A673 (cell line): Measurements from ENCODE around the gene ST6GALNAC2. TPM values are rescaled to one million over a fixed set of nuclear protein-coding genes. Genes with fewer than 3 reads are reported as not detected.

Experiments
- BruUV-seq: library from RNA; stranded (reverse); fragments of 400-500 nt; replicated peaks from 2 replicates; lab custom pipeline; 2021; lab: Mats Ljungman, UMichigan
- CTCF ChIA-PET: fragments of 300-600 bp; sonication (Branson Sonifier 250); formaldehyde crosslinking; loops from one replicate; lab custom pipeline; 2022; ENCODE audit warnings: antibody characterized with exemption; lab: Charles Lee
- POLR2A ChIA-PET: fragments of 300-600 bp; sonication (Branson Sonifier 250); formaldehyde crosslinking; loops from one replicate; lab custom pipeline; 2022; ENCODE audit warnings: antibody characterized with exemption; ENCODE audit not compliant: low non-redundant PET; lab: Charles Lee
- DNase-seq: peaks from one replicate; pipeline ENCODE4 v3.0.0-alpha.2; 2015; ENCODE audit warnings: low spot score
- H3K27ac ChIP-seq: fragments of 200-600 bp; sonication (generic); 2 replicates; pipeline ENCODE4 v1.5.1; 2016; ENCODE audit warnings: mixed run types, low read depth, mild to moderate bottlenecking, mixed read lengths, antibody characterized with exemption, low read length; ENCODE audit not compliant: poor library complexity, severe bottlenecking
- H3K27me3 ChIP-seq: fragments of 200-600 bp; sonication (generic); replicated peaks from 2 replicates; pipeline ENCODE4 v1.6.1; 2017; ENCODE audit warnings: mixed run types, low read depth, mild to moderate bottlenecking, mixed read lengths, antibody characterized with exemption, low read length; ENCODE audit not compliant: insufficient read depth, poor library complexity
- H3K36me3 ChIP-seq: fragments of 200-600 bp; sonication (generic); 2 replicates; pipeline ENCODE4 v1.6.1; 2016; ENCODE audit warnings: mixed run types, mild to moderate bottlenecking, mixed read lengths, antibody characterized with exemption, low read length; ENCODE audit not compliant: insufficient read depth, poor library complexity, severe bottlenecking
- H3K4me1 ChIP-seq: fragments of 200-600 bp; sonication (generic); 2 replicates; pipeline ENCODE4 v1.6.1; 2017; ENCODE audit warnings: mixed run types, mild to moderate bottlenecking, mixed read lengths, antibody characterized with exemption, low read length; ENCODE audit not compliant: insufficient read depth, poor library complexity, severe bottlenecking
- H3K4me3 ChIP-seq: fragments of 200-600 bp; sonication (generic); 2 replicates; pipeline ENCODE4 v1.5.1; 2016; ENCODE audit warnings: low read depth, mixed run types, mild to moderate bottlenecking, mixed read lengths, low read length; ENCODE audit not compliant: poor library complexity, severe bottlenecking
- H3K9me3 ChIP-seq: fragments of 200-600 bp; sonication (generic); 2 replicates; pipeline ENCODE4 v1.6.1; 2016; ENCODE audit warnings: mixed run types, low read depth, mild to moderate bottlenecking, mixed read lengths, antibody characterized with exemption, low read length; ENCODE audit not compliant: poor library complexity, severe bottlenecking
- EZH2 ChIP-seq: fragments of 200-600 bp; sonication (generic); IDR thresholded peaks from 2 replicates; pipeline ENCODE4 v1.6.1; 2017; ENCODE audit warnings: borderline replicate concordance, low read depth, mild to moderate bottlenecking, mixed read lengths, antibody characterized with exemption, low read length; ENCODE audit not compliant: poor library complexity, severe bottlenecking
- intact Hi-C: fragments of 100-400 bp; cut with micrococcal nuclease; formaldehyde crosslinking; loops from one replicate; pipeline ENCODE4 v1.10.0; 2022; ENCODE audit not compliant: unreplicated experiment
- total RNA-seq: library from RNA; stranded (reverse); gene quantifications from 2 replicates; pipeline ENCODE4 v1.2.3, GENCODE V29; 2021
- TF ChIP-seq, protein P1 (sequence below): fragments of 300-800, 200-600 bp; sonication (generic); conservative IDR thresholded peaks from 2 replicates; pipeline ENCODE4 v1.5.1; 2017; ENCODE audit warnings: low read depth, mild to moderate bottlenecking, antibody characterized with exemption, low read length, moderate library complexity, mixed read lengths

Gene ST6GALNAC2
- total RNA-seq, 1 experiment from 2014 or later = not detected

DNA sequence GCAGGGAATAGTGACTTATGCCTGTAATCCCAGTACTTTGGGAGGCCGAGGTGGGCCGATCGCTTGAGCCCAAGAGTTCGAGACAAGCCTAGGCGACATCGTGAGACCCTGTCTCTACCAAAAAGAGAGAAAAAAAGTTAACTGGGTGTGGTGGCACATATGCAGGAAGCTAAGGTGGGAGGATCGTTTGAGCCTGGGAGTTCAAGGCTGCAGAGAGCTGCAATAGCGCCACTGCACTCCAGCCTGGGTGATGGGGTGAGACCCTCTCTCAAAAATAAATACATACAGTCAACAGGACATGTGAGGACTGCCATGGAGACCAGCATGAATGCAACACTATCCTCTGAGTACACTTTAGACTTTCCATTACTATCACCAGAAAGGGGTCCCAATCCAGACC is 15.4 kb upstream of the ST6GALNAC2 start:
- H3K36me3 ChIP-seq = no peaks in the 10 kb centered on the region
- no peak for TF ChIP-seq EZH2
- TF ChIP-seq, protein P1, sequence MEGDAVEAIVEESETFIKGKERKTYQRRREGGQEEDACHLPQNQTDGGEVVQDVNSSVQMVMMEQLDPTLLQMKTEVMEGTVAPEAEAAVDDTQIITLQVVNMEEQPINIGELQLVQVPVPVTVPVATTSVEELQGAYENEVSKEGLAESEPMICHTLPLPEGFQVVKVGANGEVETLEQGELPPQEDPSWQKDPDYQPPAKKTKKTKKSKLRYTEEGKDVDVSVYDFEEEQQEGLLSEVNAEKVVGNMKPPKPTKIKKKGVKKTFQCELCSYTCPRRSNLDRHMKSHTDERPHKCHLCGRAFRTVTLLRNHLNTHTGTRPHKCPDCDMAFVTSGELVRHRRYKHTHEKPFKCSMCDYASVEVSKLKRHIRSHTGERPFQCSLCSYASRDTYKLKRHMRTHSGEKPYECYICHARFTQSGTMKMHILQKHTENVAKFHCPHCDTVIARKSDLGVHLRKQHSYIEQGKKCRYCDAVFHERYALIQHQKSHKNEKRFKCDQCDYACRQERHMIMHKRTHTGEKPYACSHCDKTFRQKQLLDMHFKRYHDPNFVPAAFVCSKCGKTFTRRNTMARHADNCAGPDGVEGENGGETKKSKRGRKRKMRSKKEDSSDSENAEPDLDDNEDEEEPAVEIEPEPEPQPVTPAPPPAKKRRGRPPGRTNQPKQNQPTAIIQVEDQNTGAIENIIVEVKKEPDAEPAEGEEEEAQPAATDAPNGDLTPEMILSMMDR = no peak
- CTCF ChIA-PET = no interaction called here
- H3K4me3 ChIP-seq = no peak overlapping the region
- POLR2A ChIA-PET = no interaction called here
- no peaks in the 10 kb centered on the region for H3K27me3 ChIP-seq
- intact Hi-C loops = no loop called here
- no peak for DNase-seq
- H3K27ac ChIP-seq = no peak overlapping the region
- peaks cover 5% of the 10 kb centered on the region for H3K4me1 ChIP-seq
- BruUV-seq = no TSS peak
- no peaks in the 10 kb centered on the region for H3K9me3 ChIP-seq

DNA sequence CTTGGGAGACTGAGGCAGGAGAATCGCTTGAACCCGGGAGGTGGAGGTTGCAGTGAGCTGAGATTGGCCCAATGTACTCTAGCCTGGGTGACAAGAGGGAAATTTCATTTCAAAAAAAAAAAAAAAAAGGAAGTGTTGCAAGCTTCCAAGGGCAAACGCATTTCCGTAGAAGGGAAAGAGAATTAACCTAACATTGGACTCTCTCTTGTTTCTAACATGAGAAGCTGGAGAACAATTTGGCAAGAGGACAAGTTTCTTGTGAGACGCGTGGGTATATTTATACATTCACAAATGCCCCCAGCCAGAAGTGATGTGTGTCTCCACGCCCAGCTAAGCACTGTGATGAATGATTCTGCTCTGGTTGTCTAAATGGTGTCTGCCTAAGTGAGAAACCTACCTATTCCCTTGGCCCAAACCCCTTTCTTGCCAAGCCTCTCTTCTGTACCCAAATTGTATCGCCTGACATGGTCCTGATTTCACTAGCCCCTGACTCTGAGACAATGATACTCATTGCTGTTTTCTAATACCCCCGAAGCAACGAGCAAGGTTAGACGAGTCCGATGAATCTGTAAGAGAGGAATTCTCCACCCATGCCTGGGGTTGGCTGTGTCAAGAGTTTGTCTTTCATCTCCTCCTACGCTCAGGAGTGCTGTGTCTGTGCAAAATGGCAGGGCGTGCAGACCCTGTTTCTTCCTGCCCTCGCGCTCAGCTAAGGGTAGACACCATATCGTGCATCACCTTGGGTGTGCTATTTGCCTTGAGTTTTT is 14.2 kb upstream of the ST6GALNAC2 start:
- Histone ChIP-seq H3K4me3 (no peak overlapping the region), H3K9me3 (no peaks in the 10 kb centered on the region), H3K4me1 (peaks cover 5% of the 10 kb centered on the region), H3K27ac (no peak overlapping the region), H3K36me3 (no peaks in the 10 kb centered on the region), H3K27me3 (no peaks in the 10 kb centered on the region)
- BruUV-seq = no TSS peak
- no peak for DNase-seq
- CTCF ChIA-PET = interaction anchor here (0.7 kb wide), 1 partner anchor 235 kb away, joined by 7 read pairs; no protein-coding TSS in a partner anchor
- intact Hi-C loops = no loop called here
- TF ChIP-seq, protein P1 = no peak
- no peak for TF ChIP-seq EZH2
- POLR2A ChIA-PET = no interaction called here

DNA sequence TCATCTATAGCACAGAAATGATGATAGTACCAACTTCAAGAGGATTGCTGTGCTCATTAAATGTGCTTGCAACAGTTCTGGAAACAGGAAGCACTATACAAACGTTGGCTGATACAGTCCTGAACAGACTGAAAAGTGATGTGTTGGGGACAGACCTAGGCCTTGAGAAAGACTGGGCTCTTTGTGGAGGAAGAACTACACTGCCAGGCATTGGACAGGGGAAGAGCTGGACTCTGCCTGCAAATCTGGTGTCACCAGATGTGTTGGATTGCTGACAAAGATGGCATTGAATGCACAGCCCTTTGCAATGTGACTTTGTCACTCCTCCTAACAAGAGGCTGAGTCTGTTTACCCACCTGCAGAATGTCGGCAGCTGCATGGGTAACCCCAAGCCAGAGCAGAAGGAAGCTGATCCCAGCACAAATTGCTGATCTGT is 12.4 kb upstream of the ST6GALNAC2 start:
- POLR2A ChIA-PET = no interaction called here
- no TSS peak for BruUV-seq
- H3K9me3 ChIP-seq = no peaks in the 10 kb centered on the region
- no peak for TF ChIP-seq EZH2
- H3K4me3 ChIP-seq = no peak overlapping the region
- intact Hi-C loops = no loop called here
- no peak overlapping the region for H3K27ac ChIP-seq
- CTCF ChIA-PET = no interaction called here
- no peaks in the 10 kb centered on the region for H3K27me3 ChIP-seq
- DNase-seq = no peak
- no peaks in the 10 kb centered on the region for H3K36me3 ChIP-seq
- peaks cover 5% of the 10 kb centered on the region for H3K4me1 ChIP-seq
